GM19452 (cell line): Measurements from ENCODE around the gene CDH4.

Experiments used
- ATAC-seq: cut with Tn5 transposase; IDR thresholded peaks from one replicate; pipeline ENCODE4 v1.9.1; 2021; ENCODE audit not compliant: unreplicated experiment

The CDH4 gene

GRCh38 chr20:61755971-61756845, 504.1 kb downstream of the CDH4 start:
- no peak for ATAC-seq

GRCh38 chr20:61756966-61757677, 505.1 kb downstream of the CDH4 start:
- no peak for ATAC-seq

- no peak for ATAC-seq
Observed at GRCh38 chr20:61757678-61758563, 505.9 kb downstream of the CDH4 start.

GRCh38 chr20:61758564-61759200, 506.6 kb downstream of the CDH4 start:
- no peak for ATAC-seq

GRCh38 chr20:61759286-61760065, 507.4 kb downstream of the CDH4 start:
- ATAC-seq = no peak

- no peak for ATAC-seq
Observed at GRCh38 chr20:61760321-61760720, 508.3 kb downstream of the CDH4 start.

GRCh38 chr20:61760731-61761130, 508.7 kb downstream of the CDH4 start:
- ATAC-seq = no peak

- ATAC-seq = no peak
Observed at GRCh38 chr20:61761453-61762166, 509.5 kb downstream of the CDH4 start.

GRCh38 chr20:61762167-61762710, 510.2 kb downstream of the CDH4 start:
- no peak for ATAC-seq

GRCh38 chr20:61762886-61763739, 511.1 kb downstream of the CDH4 start:
- no peak for ATAC-seq

GRCh38 chr20:61763740-61764400, 511.8 kb downstream of the CDH4 start:
- no peak for ATAC-seq

GRCh38 chr20:61764471-61765025, 512.5 kb downstream of the CDH4 start:
- ATAC-seq = no peak

- ATAC-seq = no peak
Observed at GRCh38 chr20:61765081-61765870, 513.2 kb downstream of the CDH4 start.

- ATAC-seq = no peak
Observed at GRCh38 chr20:61765871-61766654, 514.0 kb downstream of the CDH4 start.

- no peak for ATAC-seq
Observed at GRCh38 chr20:61766921-61767610, 515.0 kb downstream of the CDH4 start.
